ENCODE results near the gene KIAA1549. TPM values are rescaled to one million over a fixed set of nuclear protein-coding genes. Genes with fewer than 3 reads are reported as not detected.
"Not testable (repeated sequence)": the region's sequence is repeated elsewhere in the genome, so short reads cannot be mapped to it uniquely, and the experiment has no call there.

KIAA1549 gene
- total RNA-seq, 4 donors from 2014 or later = 0.11 to 2.1 (median 0.28) TPM

DNA sequence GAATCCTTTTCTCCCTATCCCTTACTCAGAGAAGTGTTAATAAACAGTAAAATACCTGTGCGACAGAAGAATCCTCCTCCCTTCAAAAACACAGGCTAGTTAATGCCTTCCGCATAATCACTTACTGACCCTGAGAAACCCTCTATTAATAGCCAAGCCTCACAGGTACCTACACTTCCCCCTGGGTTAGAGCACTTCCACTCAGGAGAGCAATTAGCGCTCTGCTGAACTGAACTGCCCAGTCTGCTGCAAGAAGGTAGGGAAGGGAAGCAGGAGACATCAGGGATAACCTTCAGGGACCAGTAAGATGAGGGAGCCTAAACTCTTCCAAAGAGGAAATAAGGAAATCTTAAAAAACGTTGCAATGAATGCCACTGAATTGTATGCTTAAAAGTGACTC is 39.6 kb downstream of the KIAA1549 start:
- Histone ChIP-seq H3K9me3 (no peaks in the 10 kb centered on the region), H3K27ac (no peak overlapping the region), H3K27me3 (no peaks in the 10 kb centered on the region), H3K4me3 (no peak overlapping the region), H3K36me3 (no peaks in the 10 kb centered on the region), H3K4me1 (no peaks in the 10 kb centered on the region)
- intact Hi-C loops (cut with DNase I) = no loop called here
- no peak for DNase-seq
- TF ChIP-seq CTCF (IDR thresholded peaks at IDR 0.05) = no peak
- no peak for TF ChIP-seq POLR2A (IDR thresholded peaks at IDR 0.05)
- 67 to 80% methylated on average over 3 to 4 of the region's 4 CpGs for WGBS, 2 donors

GRCh38 chr7:138940602-138941001 is 40.6 kb downstream of the KIAA1549 start:
- 92 to 100% methylated on average over 1 of the region's 1 CpG for WGBS, 2 donors

GRCh38 chr7:138937484-138937883 is 43.7 kb downstream of the KIAA1549 start:
- TF ChIP-seq POLR2A (IDR thresholded peaks at IDR 0.05) (no peak), CTCF (IDR thresholded peaks at IDR 0.05) (no peak)
- H3K4me3 ChIP-seq = no peak overlapping the region
- H3K27me3 ChIP-seq = no peaks in the 10 kb centered on the region
- no peaks in the 10 kb centered on the region for H3K9me3 ChIP-seq
- intact Hi-C loops (cut with DNase I) = no loop called here
- H3K27ac ChIP-seq = no peak overlapping the region
- 86 to 87% methylated on average over 7 of the region's 7 CpGs for WGBS, 2 donors
- DNase-seq = no peak
- H3K4me1 ChIP-seq = peaks cover 0 to 17% (median 4%) of the 10 kb centered on the region in 3 donors
- no peaks in the 10 kb centered on the region for H3K36me3 ChIP-seq

More at GRCh38 chr7:138940602-138941001, 40.6 kb downstream of the KIAA1549 start:
- H3K27me3 ChIP-seq; H3K9me3 ChIP-seq; H3K4me3 ChIP-seq; intact Hi-C loops (cut with DNase I); DNase-seq; H3K4me1 ChIP-seq; H3K36me3 ChIP-seq; H3K27ac ChIP-seq: not testable (repeated sequence)

- intact Hi-C loops (cut with DNase I) = no loop called here
- H3K9me3 ChIP-seq = no peaks in the 10 kb centered on the region
- TF ChIP-seq CTCF (IDR thresholded peaks at IDR 0.05) (no peak), POLR2A (IDR thresholded peaks at IDR 0.05) (no peak)
- peaks cover 0 to 17% (median 4%) of the 10 kb centered on the region in 3 donors for H3K4me1 ChIP-seq
- H3K27me3 ChIP-seq = no peaks in the 10 kb centered on the region
- DNase-seq = no peak
- H3K36me3 ChIP-seq = no peaks in the 10 kb centered on the region
- H3K4me3 ChIP-seq = no peak overlapping the region
- H3K27ac ChIP-seq = no peak overlapping the region
- 13 to 31% methylated on average over 6 of the region's 6 CpGs for WGBS, 2 donors
Measured at GRCh38 chr7:138935465-138936011, 45.7 kb downstream of the KIAA1549 start.

DNA sequence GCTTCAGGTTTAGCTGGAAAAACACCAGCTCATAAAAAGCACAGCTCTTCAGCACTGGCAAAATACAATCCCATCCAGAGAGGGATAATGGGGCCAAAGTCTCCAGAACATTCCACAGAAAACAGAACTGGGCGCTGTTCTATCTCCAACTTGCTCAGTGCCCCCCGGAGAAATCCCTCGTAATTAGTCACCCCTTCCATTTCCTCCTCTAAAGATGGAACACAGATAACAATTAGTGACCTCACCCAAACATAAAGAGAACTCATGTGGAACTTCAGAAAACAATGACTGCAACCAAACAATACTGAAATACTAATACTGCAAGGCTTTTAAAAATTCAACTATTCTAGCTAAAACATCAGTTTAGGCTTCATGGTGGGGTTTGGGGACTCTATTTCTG is 46.3 kb downstream of the KIAA1549 start:
- no peak overlapping the region for H3K27ac ChIP-seq
- 56 to 74% methylated on average over 3 of the region's 3 CpGs for WGBS, 2 donors
- H3K4me3 ChIP-seq = no peak overlapping the region
- no peak for DNase-seq
- H3K4me1 ChIP-seq = peaks cover 0 to 17% (median 4%) of the 10 kb centered on the region in 3 donors
- no peaks in the 10 kb centered on the region for H3K9me3 ChIP-seq
- intact Hi-C loops (cut with DNase I) = no loop called here
- no peaks in the 10 kb centered on the region for H3K36me3 ChIP-seq
- no peak for TF ChIP-seq POLR2A (IDR thresholded peaks at IDR 0.05)
- no peak for TF ChIP-seq CTCF (IDR thresholded peaks at IDR 0.05)
- no peaks in the 10 kb centered on the region for H3K27me3 ChIP-seq

DNA sequence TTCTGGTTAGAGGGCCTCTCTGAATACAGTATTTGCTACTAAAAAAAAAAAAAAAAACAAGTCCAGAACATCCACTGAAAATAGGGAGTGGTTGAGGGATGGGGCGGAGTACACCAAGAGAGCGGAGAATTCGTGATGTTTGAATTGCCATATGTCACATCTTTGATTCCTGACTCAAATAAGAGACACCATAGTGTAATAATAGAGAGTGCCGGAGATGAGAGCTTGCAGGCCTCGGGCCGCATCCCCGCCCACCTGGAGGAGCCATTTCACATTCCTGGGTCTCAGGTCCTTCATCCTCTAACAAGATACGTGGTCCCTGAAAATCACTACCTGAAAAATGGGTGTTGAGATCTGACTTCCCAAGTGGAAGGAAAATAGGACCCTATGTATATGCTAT is 46.8 kb downstream of the KIAA1549 start:
- no peaks in the 10 kb centered on the region for H3K27me3 ChIP-seq
- no peaks in the 10 kb centered on the region for H3K36me3 ChIP-seq
- DNase-seq = no peak
- 95 to 96% methylated on average over 8 of the region's 8 CpGs for WGBS, 2 donors
- H3K9me3 ChIP-seq = no peaks in the 10 kb centered on the region
- H3K4me1 ChIP-seq = peaks cover 0 to 17% (median 4%) of the 10 kb centered on the region in 3 donors
- intact Hi-C loops (cut with DNase I) = no loop called here
- TF ChIP-seq POLR2A (IDR thresholded peaks at IDR 0.05) (no peak), CTCF (IDR thresholded peaks at IDR 0.05) (no peak)
- H3K4me3 ChIP-seq = no peak overlapping the region
- no peak overlapping the region for H3K27ac ChIP-seq
